Activated effector memory CD4-positive, alpha-beta T cell treated with Interleukin-2 at 50 U/mL for 16 hours (primary cell): ENCODE measurements around the gene ANKRD29.

Experiments used
- DNase-seq: peaks from one replicate; pipeline ENCODE4 v3.0.0-alpha.2; 2020

Gene ANKRD29, protein sequence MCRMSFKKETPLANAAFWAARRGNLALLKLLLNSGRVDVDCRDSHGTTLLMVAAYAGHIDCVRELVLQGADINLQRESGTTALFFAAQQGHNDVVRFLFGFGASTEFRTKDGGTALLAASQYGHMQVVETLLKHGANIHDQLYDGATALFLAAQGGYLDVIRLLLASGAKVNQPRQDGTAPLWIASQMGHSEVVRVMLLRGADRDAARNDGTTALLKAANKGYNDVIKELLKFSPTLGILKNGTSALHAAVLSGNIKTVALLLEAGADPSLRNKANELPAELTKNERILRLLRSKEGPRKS

DNA sequence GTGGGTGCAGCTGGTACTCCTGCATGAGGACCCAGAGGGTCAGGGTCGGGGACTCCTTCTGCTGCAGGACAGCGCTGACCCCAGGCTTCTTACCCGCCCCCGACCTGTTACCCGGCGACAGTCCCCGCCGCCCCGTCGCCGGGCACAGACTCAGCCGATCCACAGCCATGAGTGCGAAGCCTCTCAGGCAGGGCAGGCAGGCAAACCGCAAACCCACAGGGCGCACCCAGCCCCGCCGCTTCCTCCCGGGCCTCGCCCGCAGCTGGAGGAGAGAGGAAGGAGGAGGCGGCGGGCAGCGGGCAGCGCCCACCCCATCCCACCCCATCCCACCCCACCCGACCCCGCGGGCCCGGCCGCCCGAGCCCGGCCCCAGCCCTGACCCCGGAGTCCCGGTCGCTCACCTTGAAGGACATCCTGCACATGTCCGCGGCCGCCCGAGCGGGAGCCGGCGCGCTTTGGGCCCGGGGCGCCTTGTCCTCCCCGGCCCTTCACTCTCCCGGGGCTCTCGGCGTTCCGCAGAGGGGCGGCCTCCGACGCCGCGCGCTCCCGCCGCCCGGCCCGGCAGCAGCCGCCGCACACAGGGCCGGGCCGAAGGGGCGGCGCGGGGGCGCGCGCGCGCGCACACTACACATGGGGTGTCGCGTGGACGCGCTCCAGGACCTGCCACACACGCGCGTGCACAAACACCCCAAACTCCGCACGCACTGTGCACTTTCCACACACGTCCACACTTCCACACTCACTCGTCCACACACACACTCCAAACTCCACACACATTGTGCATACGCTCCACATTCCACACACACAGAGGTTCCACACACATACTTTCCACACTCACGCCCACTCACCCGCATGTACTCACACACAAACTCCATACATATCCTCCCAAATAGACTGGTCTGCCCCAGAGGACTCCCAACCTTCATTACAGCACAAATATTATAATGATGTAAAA is at the start of gene ANKRD29:
ANKRD29 (minus strand) TSS at position 603 of the 955 bp plus-strand sequence; CDS start at position 422, 181 bp downstream.
- peak; percentile 58 for DNase-seq

DNA sequence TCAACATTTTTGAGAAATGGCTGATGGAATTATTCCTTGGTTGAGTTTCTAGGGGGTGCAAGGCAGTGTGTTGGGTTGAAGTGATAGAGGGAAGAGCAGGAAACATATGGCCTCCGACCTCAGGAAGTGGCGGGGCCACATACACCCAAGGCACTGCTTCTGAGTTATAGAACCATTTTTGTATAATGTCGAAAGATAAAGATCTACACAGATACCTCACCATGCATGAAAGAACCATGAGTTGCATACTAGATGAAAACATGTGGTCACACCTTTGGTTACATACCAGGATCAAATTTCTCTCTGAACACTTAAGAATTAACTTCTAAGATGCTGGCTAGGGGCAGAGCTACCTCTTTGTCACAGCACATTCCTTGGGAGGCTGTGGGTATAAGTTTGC is 49.7 kb upstream of the ANKRD29 start:
- no peak for DNase-seq

DNA sequence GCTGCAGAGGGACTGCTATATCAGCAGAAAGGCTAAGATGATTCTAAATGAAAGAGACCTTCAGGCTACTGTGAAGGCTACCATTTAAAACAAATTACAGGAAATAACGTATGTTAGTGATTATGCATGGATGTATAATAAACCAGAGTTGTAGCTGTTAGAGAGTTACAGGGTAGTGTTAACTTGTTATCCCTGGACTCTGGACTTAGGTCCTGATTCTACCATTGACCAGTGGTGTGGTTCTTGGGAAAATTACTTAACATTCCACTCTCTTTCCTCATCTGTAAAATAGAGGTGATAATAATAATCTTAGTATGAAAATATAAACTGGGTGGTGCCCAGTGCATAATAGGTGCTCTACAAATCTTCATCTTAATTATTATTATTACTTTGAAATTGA is 48.7 kb upstream of the ANKRD29 start:
- no peak for DNase-seq

DNA sequence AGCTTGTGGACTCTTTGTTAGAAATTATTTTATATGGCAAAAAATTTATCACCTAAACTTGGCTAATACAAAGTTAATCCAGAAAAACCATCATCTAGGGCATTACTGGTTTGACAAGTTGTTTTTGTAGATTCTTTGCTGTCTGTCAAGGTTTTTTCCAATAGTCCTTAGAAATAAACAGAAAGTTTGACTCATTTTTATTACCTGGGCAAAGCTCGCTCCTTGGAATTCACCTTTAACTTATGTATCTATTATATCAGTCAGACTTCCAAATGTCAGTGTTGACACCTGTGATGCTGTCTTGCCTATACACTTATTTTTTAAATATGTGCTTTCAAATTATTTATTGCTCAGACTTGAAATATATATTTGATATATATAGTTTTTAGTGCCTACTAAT is 48.2 kb upstream of the ANKRD29 start:
- DNase-seq, result no peak

DNA sequence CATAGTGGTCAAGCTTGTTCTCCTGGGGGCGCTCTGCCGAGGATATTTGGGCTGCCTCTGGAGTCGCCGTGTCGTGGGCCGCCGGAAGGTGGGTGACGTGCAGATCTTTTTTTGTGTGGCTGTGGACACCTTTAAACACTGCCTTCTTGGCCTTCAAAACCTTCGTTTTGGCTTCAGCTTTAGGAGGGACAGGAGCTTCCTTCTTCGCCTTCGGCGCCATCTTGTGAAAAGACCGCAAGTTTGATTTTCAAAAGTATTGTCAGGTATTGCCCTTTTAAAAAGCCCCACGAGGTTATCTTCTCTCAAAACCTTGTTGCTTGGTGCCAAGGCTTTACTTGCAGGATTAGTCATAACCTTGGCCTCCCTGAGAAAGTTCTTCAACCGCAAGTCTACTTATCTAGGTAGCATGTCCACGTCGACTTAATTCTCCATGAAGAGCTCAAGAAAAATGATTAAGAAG is 47.4 kb upstream of the ANKRD29 start:
- no peak for DNase-seq

DNA sequence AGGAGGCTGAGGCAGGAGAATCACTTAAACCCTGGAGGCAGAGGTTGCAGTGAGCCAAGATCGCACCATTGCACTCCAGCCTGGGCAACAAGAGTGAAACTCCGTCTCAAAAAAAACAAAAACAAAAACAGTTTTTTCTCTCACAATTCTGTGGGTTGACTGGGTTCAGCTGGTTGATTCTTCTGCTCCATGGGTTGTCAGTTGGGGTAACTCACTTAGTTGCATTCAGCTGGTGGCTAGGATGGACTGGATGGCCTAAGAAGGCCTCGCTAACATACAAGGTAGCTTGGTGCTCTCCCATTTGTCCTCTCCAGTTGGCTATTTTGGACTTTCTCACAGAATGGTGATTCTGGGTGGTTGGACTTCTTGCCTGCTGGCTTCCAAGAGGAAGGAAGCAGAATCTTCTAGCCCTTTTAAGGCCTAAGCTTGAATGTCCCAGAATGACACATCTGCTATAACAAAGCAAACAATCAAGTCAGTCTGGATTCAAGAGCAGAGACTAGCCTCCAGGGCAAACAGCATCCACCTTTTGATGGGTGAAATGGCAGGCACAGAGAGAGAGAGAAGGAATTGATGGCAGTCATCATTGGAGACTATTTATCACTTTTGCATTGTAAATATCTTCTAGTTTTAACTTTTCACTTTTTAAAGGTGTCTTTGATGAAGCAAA is 44.4 kb upstream of the ANKRD29 start:
- no peak for DNase-seq

DNA sequence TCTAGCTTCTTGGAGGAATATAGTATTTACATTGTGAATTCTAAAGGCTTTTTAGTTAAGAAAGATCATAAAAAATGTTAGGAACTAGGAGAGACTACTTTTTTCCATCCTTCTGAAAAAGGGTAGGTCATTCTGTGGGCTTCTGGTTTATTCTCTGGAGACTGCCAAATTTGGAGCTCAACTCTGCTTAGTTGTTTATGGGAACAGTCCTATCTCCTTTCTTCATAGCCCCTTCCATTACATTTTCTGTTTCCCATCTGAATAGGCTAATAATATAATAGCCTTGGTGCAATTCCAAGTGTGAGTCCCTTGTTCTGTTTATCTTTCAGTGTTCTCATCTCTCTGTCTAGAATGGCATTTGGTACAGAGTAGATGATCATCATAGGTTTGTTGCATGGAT is 42.1 kb upstream of the ANKRD29 start:
- no peak for DNase-seq

DNA sequence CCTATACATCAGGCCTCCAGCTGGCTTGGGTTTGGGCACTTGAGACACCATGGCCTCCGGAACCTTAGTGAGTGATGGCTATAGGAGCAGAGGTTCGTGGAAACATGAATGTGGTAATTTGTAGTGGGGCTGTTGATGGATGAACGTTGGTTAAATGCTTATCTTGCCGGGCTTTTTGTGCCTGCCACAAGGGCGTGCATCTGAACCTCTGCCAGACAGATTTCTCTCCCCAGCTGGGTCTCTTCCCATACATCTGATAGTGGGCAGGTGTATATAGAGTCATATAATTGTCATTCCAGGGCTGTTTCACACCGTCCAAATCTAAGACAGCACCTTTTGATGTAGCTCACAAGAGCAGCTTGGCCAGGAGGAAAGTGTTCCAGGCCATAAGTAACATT is 41.3 kb upstream of the ANKRD29 start:
- no peak for DNase-seq

DNA sequence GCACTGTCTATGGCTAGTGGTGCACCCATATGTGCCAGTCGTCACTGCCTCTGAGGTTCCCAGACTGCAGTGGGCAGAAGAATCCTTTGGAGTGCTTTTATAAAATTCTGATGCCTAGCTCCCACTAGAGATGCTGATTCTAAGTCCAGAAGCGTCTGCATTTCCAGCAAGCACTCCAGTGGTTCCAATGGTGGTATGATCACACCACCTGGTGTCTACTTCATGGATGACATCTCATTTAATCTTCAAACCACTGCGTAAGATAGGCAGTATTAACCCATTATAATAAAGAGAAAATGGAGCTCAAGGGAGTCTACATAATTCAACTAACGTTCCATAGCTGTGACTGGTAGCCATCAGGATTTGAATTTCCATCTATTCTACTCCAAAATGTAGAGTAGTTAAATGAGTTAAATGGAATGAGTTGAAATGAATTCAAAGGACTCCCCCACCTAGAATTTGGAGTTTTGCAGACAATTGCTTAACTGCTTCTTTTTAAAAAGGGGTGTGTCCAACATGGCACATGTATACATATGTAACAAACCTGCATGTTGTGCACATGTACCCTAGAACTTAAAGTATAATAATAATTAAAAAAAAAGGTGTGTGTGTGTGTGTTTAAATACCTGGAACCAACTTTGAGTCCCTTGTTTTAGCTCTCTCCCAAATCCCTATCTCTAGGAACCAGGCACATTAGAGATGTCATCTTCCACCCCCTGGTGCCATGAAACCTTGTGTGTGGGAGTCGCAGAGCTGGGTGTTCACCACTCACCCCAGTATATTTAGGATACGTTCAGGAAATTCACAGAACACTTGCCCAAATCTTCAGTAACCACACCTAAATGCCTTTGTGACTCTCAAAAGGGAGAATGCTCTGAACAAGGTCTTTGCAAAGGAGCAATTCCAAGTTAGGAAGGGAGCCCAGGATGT is 40.6 kb upstream of the ANKRD29 start:
- DNase-seq, result no peak

DNA sequence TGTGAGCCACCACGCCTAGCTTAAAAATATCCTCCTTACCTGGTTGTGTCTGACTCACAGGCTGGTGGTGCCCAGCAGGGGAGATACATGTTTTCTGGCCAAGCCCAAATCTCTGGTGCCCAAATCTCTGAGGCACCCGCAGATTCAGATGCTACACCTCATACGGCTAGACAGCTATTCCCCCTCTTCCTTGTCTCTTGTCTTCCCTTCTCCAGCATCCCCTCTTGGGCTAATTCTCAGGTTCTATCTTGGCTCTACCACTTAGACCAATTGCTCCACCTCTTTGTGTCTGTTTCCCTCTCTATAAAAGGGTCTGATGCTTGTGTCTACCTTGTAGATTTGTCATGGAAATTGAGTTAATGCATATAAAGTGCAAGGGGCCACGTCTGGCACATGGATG is 39.9 kb upstream of the ANKRD29 start:
- no peak for DNase-seq

DNA sequence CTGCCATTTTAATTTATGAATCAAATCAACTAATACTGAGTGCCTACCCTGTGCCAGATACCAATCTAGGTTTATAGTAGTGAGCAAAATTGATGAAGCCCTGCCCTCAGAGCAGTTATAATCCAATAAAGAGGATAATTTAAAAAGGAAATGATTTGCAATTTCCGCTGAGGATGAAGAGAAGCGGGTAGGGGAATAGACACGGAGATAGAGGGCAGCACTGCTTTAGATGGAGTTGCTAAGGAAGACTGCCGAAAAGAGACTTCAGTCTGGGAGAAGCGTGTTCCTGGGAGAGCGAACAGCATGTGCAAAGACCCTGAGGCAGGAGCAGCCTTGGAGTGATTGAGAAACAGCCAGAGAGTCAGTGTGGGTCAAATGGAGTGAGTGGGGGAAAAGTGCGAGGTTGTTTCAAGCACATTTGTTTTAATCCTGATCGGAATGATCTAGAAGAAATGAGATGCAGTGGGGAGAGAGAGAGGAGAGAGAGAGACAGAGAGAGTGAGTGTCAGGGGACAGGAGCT is 38.9 kb upstream of the ANKRD29 start:
- DNase-seq, result no peak

DNA sequence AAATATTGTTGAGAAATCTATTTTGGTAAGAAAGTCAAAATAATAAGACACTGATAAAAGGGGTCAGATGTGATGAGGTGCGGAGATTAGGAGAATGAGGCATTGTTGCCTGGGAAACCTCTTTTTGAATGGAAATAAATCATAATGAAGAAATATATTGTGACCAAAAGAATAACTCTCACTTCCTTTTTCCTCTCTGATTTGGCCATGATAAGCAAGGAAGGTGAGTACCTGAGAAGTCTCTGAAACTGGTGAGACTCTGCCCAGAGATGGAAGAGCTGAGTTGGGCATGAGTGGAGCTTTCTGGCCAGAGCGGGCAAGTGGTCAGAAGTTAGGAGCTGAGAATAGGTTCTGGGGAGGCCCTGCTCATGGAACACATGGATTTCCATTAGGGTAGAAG is 38.3 kb upstream of the ANKRD29 start:
- DNase-seq, result no peak

DNA sequence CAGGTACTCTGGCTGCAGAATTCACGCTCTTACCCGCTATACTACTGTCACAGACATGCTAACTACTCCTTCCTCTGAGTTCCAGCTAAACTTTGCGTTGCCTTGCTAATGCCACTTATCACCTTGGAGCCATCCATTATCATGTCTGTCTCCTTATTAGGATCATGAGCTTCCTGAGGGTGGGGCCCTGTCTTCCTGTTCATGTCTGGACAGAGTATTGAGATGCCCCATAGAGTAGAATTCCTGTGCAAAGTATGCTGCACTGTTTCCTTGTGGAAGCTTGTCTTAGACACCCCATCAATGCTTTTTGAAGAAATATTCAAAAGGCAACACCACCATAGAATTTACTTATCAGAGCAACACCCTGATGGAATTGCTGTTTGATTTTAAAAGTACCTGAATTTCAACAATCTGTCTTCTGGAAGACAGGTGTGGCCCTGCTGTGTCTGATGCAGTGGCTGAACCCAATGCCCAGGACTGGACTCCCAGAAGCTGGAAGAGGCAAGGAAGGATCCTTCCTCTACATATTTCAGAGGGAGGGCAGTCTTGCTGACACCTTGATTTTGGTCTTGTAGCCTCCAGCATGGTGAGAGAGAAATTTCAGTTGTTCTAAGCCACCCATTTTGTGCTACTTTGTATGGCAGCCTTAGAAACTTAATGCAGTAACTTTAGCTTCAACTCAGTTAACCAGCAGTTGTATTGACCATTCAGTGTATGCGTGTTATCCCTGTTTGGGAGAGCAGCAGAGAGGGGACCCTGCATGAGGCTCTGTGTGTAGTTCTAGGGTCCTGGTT is 32.1 kb upstream of the ANKRD29 start:
- no peak for DNase-seq

DNA sequence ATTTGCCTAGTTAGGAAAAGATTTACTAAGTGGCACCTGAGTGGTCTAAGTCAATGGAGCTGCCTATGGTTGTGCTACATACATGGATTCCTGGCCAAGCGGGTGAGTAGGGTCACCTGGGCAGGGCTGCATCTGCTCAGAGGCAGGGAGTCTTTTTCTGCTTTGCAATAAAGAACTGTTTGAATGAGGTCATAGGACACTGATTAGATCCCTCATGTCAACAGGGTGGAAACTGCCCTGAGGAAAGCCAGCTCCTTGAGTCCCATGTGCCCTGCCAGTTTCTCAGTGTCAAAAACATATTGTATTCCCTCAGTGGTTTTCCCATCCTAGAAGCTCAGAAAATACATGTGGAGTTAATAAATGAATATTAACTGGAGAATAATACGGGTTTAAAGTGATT is 31.1 kb upstream of the ANKRD29 start:
- no peak for DNase-seq

DNA sequence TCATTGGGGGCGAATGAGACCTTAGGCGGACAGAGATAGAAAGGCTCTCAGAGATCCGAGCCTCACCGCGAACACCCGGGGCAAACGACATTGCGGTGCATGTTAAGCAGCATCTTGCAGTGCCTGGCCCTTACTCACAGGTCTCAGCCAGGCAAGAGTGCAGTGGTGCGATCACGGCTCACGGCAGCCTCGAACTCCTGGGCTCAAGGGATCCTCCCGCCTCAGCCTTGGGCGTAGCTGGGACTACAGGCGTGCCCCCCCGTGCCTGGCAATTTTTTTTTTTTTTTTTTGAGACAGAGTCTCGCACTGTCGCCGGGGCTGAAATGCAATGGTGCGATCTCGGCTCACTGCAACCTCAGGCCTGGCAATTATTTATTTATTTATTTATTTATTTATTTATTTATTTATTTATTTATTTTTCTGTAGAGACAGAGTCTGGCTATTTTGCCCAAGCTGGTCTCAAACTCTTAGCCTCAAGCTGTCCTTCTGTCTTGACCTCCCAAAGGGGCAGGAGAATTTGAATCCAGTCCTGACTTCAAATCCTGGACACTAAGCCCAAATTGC is 27.9 kb upstream of the ANKRD29 start:
- DNase-seq, result no peak

DNA sequence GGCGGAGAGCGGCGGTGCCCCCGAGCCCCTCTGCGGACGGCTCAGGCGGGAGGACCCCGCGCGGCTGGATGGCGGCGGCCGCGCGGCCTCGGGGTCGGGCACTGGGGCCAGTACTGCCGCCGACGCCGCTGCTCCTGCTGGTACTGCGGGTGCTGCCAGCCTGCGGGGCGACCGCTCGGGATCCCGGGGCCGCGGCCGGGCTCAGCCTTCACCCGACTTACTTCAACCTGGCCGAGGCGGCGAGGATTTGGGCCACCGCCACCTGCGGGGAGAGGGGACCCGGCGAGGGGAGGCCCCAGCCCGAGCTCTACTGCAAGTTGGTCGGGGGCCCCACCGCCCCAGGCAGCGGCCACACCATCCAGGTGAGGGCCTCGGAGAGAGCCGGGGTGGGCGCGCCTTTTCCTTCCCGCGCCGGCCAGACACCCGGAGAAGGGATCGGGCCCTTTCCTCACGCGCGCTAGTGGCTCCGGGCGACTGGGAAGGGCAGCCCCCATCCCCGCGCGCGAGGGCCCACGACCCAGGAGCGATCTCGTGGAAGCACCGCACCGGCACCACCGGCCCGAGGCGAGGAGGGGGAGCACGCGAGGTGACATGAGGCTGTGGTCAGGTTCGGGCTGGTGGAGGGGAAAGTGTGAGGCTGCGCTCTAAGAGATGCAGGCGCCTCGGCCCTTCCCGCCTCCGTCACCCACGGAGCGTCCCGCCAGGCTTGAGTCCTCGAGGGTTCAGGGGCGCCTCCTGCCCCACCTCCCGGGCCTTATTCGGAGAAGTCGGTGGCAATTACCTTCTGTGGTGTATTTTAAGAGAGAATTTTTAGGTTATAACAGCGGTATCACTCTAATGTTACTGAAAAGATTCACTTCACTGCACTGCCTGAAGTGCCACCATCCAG is 27.1 kb upstream of the ANKRD29 start:
- DNase-seq, result no peak

DNA sequence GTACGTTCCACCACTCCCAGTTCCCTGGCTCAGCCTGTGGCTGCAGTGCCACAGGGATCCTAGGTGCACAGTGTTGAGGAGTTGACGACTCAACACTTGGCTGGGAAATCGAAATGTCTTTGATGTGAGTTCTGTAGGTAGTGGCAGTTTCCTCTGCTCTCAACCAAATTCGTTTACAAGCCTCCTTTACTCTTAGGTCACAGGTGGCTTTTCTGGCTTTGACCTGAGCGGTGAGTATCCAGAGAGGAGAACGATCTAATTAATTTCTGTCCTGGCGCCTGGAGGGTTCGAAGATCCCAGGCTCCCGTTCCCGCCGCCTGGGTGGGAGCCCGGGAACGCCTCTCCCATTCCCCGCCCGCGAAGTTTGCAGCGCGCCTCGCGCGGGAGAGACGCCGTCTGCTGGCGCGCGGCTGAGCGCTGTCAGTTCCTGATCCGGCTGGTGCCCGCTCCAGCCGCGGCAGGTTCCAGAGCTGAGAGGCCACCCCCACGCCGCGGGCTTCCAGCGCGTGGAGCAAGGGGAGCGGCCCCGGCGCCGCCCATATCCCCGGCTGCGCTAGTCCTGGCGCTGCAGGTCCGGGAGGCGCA is 26.4 kb upstream of the ANKRD29 start, which contains the start of gene LAMA3:
LAMA3 (plus strand) TSS at position 423 of the 585 bp plus-strand sequence. CDS start 231 bp downstream, outside the sequence.
- DNase-seq, result peak; percentile 16

DNA sequence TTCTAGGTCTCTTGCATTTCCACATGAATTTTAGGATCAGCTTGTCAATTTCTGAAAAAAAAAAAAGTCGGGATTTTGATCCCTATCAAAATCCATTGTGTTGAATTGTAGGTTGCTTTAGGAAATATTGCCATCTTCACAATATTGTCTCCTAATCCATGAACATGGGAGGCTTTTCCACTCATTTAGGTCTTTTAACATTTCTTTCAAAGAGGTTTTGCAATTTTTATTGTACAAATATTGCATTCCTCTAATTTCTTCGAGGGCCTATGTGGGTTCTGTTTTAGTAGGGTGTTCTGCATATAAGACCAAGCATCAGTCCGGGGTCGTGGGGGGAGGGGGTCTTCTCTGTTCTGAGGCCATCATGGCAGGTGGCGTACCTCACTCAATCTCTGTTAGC is 25.8 kb upstream of the ANKRD29 start:
- no peak for DNase-seq

DNA sequence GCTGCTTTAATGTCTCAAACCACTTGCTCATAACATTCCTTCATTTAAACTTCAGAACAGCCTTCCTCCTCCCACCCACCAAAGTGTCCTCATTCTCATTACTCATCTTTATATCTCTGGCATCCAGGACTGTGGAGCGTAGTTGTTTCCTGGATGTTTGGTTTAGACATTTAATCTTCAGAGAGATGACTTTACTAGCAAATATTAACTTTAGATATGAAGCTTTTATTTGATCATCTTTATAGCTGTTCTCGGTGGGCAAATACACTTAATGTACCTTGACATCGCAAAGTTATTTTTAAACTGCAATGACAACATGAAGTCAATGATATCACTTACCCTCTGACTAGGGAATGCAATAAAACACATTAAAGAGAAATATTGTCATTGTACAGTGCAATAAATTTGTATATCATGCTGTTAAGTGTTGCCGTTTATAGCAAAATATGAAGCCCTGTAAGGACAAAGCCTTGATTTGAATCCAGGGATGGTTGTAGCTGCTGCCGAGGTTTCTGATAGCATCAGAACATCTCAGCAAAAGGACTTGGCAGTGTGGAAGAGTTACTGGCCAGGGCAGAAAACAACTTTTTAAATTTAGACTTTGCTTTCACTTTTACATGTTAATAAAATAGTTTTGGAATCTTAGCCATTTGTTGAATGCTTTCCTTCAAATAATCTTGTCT is 21.9 kb upstream of the ANKRD29 start:
- DNase-seq, result no peak
